BLaER1 (cell line): ENCODE measurements around the gene PRKN.

Experiments used
- H3K27ac ChIP-seq: shearing (Covaris generic); formaldehyde crosslinking; 2 replicates; pipeline ENCODE4 v1.8.1; 2022
- H3K27me3 ChIP-seq: shearing (Covaris generic); formaldehyde crosslinking; 2 replicates; pipeline ENCODE4 v1.8.1; 2022
- H3K36me3 ChIP-seq: shearing (Covaris generic); formaldehyde crosslinking; 2 replicates; pipeline ENCODE4 v1.8.1; 2022
- H3K4me1 ChIP-seq: shearing (Covaris generic); formaldehyde crosslinking; 2 replicates; pipeline ENCODE4 v1.8.1; 2022
- H3K4me2 ChIP-seq: shearing (Covaris generic); formaldehyde crosslinking; 2 replicates; pipeline ENCODE4 v1.8.1; 2022
- H3K4me3 ChIP-seq: shearing (Covaris generic); formaldehyde crosslinking; 2 replicates; pipeline ENCODE4 v1.8.1; 2022
- H3K9ac ChIP-seq: shearing (Covaris generic); formaldehyde crosslinking; 2 replicates; pipeline ENCODE4 v1.8.1; 2022
- H3K9me3 ChIP-seq: shearing (Covaris generic); formaldehyde crosslinking; 2 replicates; pipeline ENCODE4 v1.8.1; 2022
- H4K20me1 ChIP-seq: shearing (Covaris generic); formaldehyde crosslinking; 2 replicates; pipeline ENCODE4 v1.8.1; 2022
- Cebpa-rat ChIP-seq: shearing (Covaris generic); IDR thresholded peaks from 2 replicates; pipeline ENCODE4 v1.8.1; 2022

PRKN gene

GRCh38 chr6:162325826-162326225, 401.7 kb downstream of the PRKN start:
- H3K9me3 ChIP-seq, result 0 out of 2 replicates have a peak, but pooled peaks cover 6% of the 10 kb centered on the region

GRCh38 chr6:162325051-162325450, 402.5 kb downstream of the PRKN start:
- 0 out of 2 replicates have a peak, but pooled peaks cover 6% of the 10 kb centered on the region for H3K9me3 ChIP-seq
- no peak overlapping the region for H3K4me2 ChIP-seq
- H3K4me1 ChIP-seq, result no peaks in the 10 kb centered on the region
- H3K36me3 ChIP-seq, result no peaks in the 10 kb centered on the region
- H4K20me1 ChIP-seq, result no peaks in the 10 kb centered on the region
- H3K4me3 ChIP-seq, result no peak overlapping the region
- H3K27ac ChIP-seq, result no peak overlapping the region
- H3K9ac ChIP-seq, result no peak overlapping the region
- no peaks in the 10 kb centered on the region for H3K27me3 ChIP-seq
- no peak for TF ChIP-seq Cebpa-rat

More at GRCh38 chr6:162325826-162326225, 401.7 kb downstream of the PRKN start:
- Histone ChIP-seq H3K27ac (no peak overlapping the region), H3K36me3 (no peaks in the 10 kb centered on the region), H3K27me3 (no peaks in the 10 kb centered on the region), H3K9ac (no peak overlapping the region), H3K4me3 (no peak overlapping the region), H4K20me1 (no peaks in the 10 kb centered on the region), H3K4me1 (no peaks in the 10 kb centered on the region), H3K4me2 (no peak overlapping the region)
- no peak for TF ChIP-seq Cebpa-rat

- Histone ChIP-seq H3K4me2 (no peak overlapping the region), H3K4me3 (no peak overlapping the region), H4K20me1 (no peaks in the 10 kb centered on the region), H3K27me3 (no peaks in the 10 kb centered on the region), H3K27ac (no peak overlapping the region), H3K9ac (no peak overlapping the region), H3K4me1 (no peaks in the 10 kb centered on the region), H3K9me3 (no peaks in the 10 kb centered on the region), H3K36me3 (no peaks in the 10 kb centered on the region)
- no peak for TF ChIP-seq Cebpa-rat
Observed at GRCh38 chr6:162315291-162315690, 412.3 kb downstream of the PRKN start.

GRCh38 chr6:162313922-162314660, 413.5 kb downstream of the PRKN start:
- Histone ChIP-seq H3K4me2 (no peak overlapping the region), H3K9ac (no peak overlapping the region), H3K36me3 (no peaks in the 10 kb centered on the region), H3K9me3 (no peaks in the 10 kb centered on the region), H3K4me1 (no peaks in the 10 kb centered on the region), H3K27me3 (no peaks in the 10 kb centered on the region), H3K4me3 (no peak overlapping the region), H3K27ac (no peak overlapping the region), H4K20me1 (no peaks in the 10 kb centered on the region)
- TF ChIP-seq Cebpa-rat, result no peak

- TF ChIP-seq Cebpa-rat, result no peak
- H3K9me3 ChIP-seq, result no peaks in the 10 kb centered on the region
- H3K9ac ChIP-seq, result no peak overlapping the region
- no peaks in the 10 kb centered on the region for H3K27me3 ChIP-seq
- no peaks in the 10 kb centered on the region for H3K36me3 ChIP-seq
- H3K4me2 ChIP-seq, result no peak overlapping the region
- no peak overlapping the region for H3K27ac ChIP-seq
- H3K4me3 ChIP-seq, result no peak overlapping the region
- no peaks in the 10 kb centered on the region for H4K20me1 ChIP-seq
- no peaks in the 10 kb centered on the region for H3K4me1 ChIP-seq
Observed at GRCh38 chr6:162307865-162308264, 419.7 kb downstream of the PRKN start.

GRCh38 chr6:162306616-162307015, 420.9 kb downstream of the PRKN start:
- Histone ChIP-seq H3K4me1 (no peaks in the 10 kb centered on the region), H3K9me3 (no peaks in the 10 kb centered on the region), H3K4me3 (no peak overlapping the region), H3K4me2 (no peak overlapping the region), H3K27me3 (no peaks in the 10 kb centered on the region), H3K9ac (no peak overlapping the region), H3K36me3 (no peaks in the 10 kb centered on the region), H3K27ac (no peak overlapping the region), H4K20me1 (no peaks in the 10 kb centered on the region)
- TF ChIP-seq Cebpa-rat, result no peak

- Histone ChIP-seq H3K9ac (no peak overlapping the region), H3K4me1 (no peaks in the 10 kb centered on the region), H3K27me3 (no peaks in the 10 kb centered on the region), H3K36me3 (no peaks in the 10 kb centered on the region), H3K27ac (no peak overlapping the region), H4K20me1 (no peaks in the 10 kb centered on the region), H3K9me3 (no peaks in the 10 kb centered on the region), H3K4me3 (no peak overlapping the region), H3K4me2 (no peak overlapping the region)
- TF ChIP-seq Cebpa-rat, result no peak
Observed at GRCh38 chr6:162301128-162301527, 426.4 kb downstream of the PRKN start.

GRCh38 chr6:162294029-162294428, 433.5 kb downstream of the PRKN start:
- Histone ChIP-seq H4K20me1 (no peaks in the 10 kb centered on the region), H3K27ac (no peak overlapping the region), H3K9me3 (no peaks in the 10 kb centered on the region), H3K36me3 (no peaks in the 10 kb centered on the region), H3K4me2 (no peak overlapping the region), H3K27me3 (no peaks in the 10 kb centered on the region), H3K4me3 (no peak overlapping the region), H3K4me1 (no peaks in the 10 kb centered on the region), H3K9ac (no peak overlapping the region)
- TF ChIP-seq Cebpa-rat, result no peak

GRCh38 chr6:162292915-162293314, 434.7 kb downstream of the PRKN start:
- Histone ChIP-seq H4K20me1 (no peaks in the 10 kb centered on the region), H3K4me1 (no peaks in the 10 kb centered on the region), H3K4me2 (no peak overlapping the region), H3K36me3 (no peaks in the 10 kb centered on the region), H3K27ac (no peak overlapping the region), H3K9ac (no peak overlapping the region), H3K4me3 (no peak overlapping the region), H3K9me3 (no peaks in the 10 kb centered on the region), H3K27me3 (no peaks in the 10 kb centered on the region)
- no peak for TF ChIP-seq Cebpa-rat

- Histone ChIP-seq H4K20me1 (no peaks in the 10 kb centered on the region), H3K4me3 (no peak overlapping the region), H3K4me2 (no peak overlapping the region), H3K27ac (no peak overlapping the region), H3K9ac (no peak overlapping the region), H3K27me3 (no peaks in the 10 kb centered on the region), H3K9me3 (no peaks in the 10 kb centered on the region), H3K36me3 (no peaks in the 10 kb centered on the region), H3K4me1 (no peaks in the 10 kb centered on the region)
- TF ChIP-seq Cebpa-rat, result no peak
Observed at GRCh38 chr6:162290846-162291465, 436.6 kb downstream of the PRKN start.
